Cardiac muscle cell (in vitro differentiated cells and primary cell): ENCODE measurements around the gene EID2B. TPM values are rescaled to one million over a fixed set of nuclear protein-coding genes. Genes with fewer than 3 reads are reported as not detected.

Experiments used
- DNase-seq, 2 donors: peaks; one replicate each; pipeline versions ENCODE4 v3.0.0 to v3.0.0-alpha.2; 2010 to 2017; ENCODE audit warnings: low read depth in 1 of 2, low spot score in 1 of 2
- H3K27ac ChIP-seq: fragments of 200-600 bp; sonication (generic); 2 replicates; pipeline ENCODE4 v1.5.1; 2016
- H3K27me3 ChIP-seq: fragments of 200-600 bp; sonication (generic); 2 replicates; pipeline ENCODE4 v1.6.0; 2016; ENCODE audit warnings: control low read depth
- H3K36me3 ChIP-seq: fragments of 200-600 bp; sonication (generic); 2 replicates; pipeline ENCODE4 v1.5.1; 2016; ENCODE audit warnings: control low read depth
- H3K4me1 ChIP-seq: fragments of 200-600 bp; sonication (generic); 2 replicates; pipeline ENCODE4 v1.8.1; 2017; ENCODE audit warnings: low read depth, mild to moderate bottlenecking, mixed run types
- H3K4me3 ChIP-seq: fragments of 200-600 bp; sonication (generic); 2 replicates; pipeline ENCODE4 v1.5.1; 2016; ENCODE audit warnings: mild to moderate bottlenecking
- H3K9me3 ChIP-seq: fragments of 200-600 bp; sonication (generic); 2 replicates; pipeline ENCODE4 v1.5.1; 2017; ENCODE audit warnings: low read depth, mild to moderate bottlenecking, control low read depth
- CTCF ChIP-seq: IDR thresholded peaks from 2 replicates; pipeline ENCODE4 v1.5.1; 2012; ENCODE audit warnings: low read depth, mild to moderate bottlenecking, low read length
- polyA plus RNA-seq: library from polyadenylated mRNA; unstranded; fragments of >200 nt; fragmentation: Nextera tagmentation; extraction: Ambion mirVana; gene quantifications from 2 replicates; pipeline ENCODE4 v1.2.1, GENCODE V29; 2016
- total RNA-seq: library from RNA; depleted of rRNA; stranded (reverse); fragments of >200 nt; gene quantifications from 2 replicates; pipeline ENCODE4 v1.2.3, GENCODE V29; 2016

Gene EID2B
- total and polyA plus RNA-seq, 2 experiments from 2014 or later: 8.4 to 17.5 TPM

GRCh38 chr19:39499932-39500331 is 32.7 kb downstream of the EID2B start:
- no peaks in the 10 kb centered on the region for H3K36me3 ChIP-seq
- DNase-seq: no peak

GRCh38 chr19:39498798-39499642 is 33.6 kb downstream of the EID2B start, which contains the start of gene DLL3:
Gene DLL3, plus strand, starts transcription at chr19:39498947. Its CDS starts 28 bp downstream, at chr19:39498975.
- Histone ChIP-seq H3K27me3 (peaks cover 15% of the 10 kb centered on the region), H3K36me3 (no peaks in the 10 kb centered on the region), H3K4me3 (peak within 1 kb of the TSS; percentile 28), H3K9me3 (no peaks in the 10 kb centered on the region), H3K27ac (no peak within 1 kb of the TSS), H3K4me1 (no peaks in the 10 kb centered on the region)
- no peak for TF ChIP-seq CTCF
- peak; percentile 23 to 58 for DNase-seq

More at GRCh38 chr19:39499932-39500331, 32.7 kb downstream of the EID2B start:
- H3K27ac ChIP-seq: no peak overlapping the region
- H3K9me3 ChIP-seq: no peaks in the 10 kb centered on the region
- no peak overlapping the region for H3K4me3 ChIP-seq
- no peaks in the 10 kb centered on the region for H3K4me1 ChIP-seq
- H3K27me3 ChIP-seq: peaks cover 15% of the 10 kb centered on the region
- no peak for TF ChIP-seq CTCF

GRCh38 chr19:39497996-39498797 is 34.5 kb downstream of the EID2B start:
- Histone ChIP-seq H3K27me3 (peaks cover 15% of the 10 kb centered on the region), H3K4me1 (no peaks in the 10 kb centered on the region), H3K4me3 (peak overlapping the region; percentile 28), H3K36me3 (no peaks in the 10 kb centered on the region), H3K9me3 (no peaks in the 10 kb centered on the region), H3K27ac (no peak overlapping the region)
- DNase-seq: peak; percentile 49 to 77
- peak; percentile 33 for TF ChIP-seq CTCF

GRCh38 chr19:39497701-39497995 is 35.0 kb downstream of the EID2B start:
- Histone ChIP-seq H3K4me3 (peak overlapping the region; percentile 28), H3K27me3 (peaks cover 15% of the 10 kb centered on the region), H3K9me3 (no peaks in the 10 kb centered on the region), H3K27ac (no peak overlapping the region), H3K4me1 (no peaks in the 10 kb centered on the region), H3K36me3 (no peaks in the 10 kb centered on the region)
- TF ChIP-seq CTCF: no peak
- no peak for DNase-seq

GRCh38 chr19:39496063-39496462 is 36.6 kb downstream of the EID2B start:
- TF ChIP-seq CTCF: no peak
- Histone ChIP-seq H3K27ac (no peak overlapping the region), H3K9me3 (no peaks in the 10 kb centered on the region), H3K4me3 (no peak overlapping the region), H3K27me3 (peaks cover 15% of the 10 kb centered on the region), H3K4me1 (no peaks in the 10 kb centered on the region), H3K36me3 (no peaks in the 10 kb centered on the region)
- DNase-seq: no peak
